GM12865 (cell line): ENCODE results near the gene RAD51AP1.
"Not testable (repeated sequence)": the region's sequence is repeated elsewhere in the genome, so short reads cannot be mapped to it uniquely, and the experiment has no call there.

Experiments
- DNase-seq: peaks from one replicate; pipeline ENCODE4 v3.0.0; 2010; ENCODE audit warnings: low read depth
- H3K4me3 ChIP-seq: 2 replicates; pipeline ENCODE4 v1.5.1; 2011; ENCODE audit warnings: mild to moderate bottlenecking, low read depth, low read length, control low read depth
- TF ChIP-seq, protein P1 (sequence below): IDR thresholded peaks from 2 replicates; pipeline ENCODE4 v1.5.1; 2011; ENCODE audit warnings: low read length, control low read depth, low read depth, inconsistent platforms; ENCODE audit not compliant: insufficient read depth; ENCODE audit errors: missing control alignments

The RAD51AP1 gene

GRCh38 chr12:4506430-4506829, 32.3 kb upstream of the RAD51AP1 start:
- H3K4me3 ChIP-seq = no peak overlapping the region
- TF ChIP-seq, protein P1, sequence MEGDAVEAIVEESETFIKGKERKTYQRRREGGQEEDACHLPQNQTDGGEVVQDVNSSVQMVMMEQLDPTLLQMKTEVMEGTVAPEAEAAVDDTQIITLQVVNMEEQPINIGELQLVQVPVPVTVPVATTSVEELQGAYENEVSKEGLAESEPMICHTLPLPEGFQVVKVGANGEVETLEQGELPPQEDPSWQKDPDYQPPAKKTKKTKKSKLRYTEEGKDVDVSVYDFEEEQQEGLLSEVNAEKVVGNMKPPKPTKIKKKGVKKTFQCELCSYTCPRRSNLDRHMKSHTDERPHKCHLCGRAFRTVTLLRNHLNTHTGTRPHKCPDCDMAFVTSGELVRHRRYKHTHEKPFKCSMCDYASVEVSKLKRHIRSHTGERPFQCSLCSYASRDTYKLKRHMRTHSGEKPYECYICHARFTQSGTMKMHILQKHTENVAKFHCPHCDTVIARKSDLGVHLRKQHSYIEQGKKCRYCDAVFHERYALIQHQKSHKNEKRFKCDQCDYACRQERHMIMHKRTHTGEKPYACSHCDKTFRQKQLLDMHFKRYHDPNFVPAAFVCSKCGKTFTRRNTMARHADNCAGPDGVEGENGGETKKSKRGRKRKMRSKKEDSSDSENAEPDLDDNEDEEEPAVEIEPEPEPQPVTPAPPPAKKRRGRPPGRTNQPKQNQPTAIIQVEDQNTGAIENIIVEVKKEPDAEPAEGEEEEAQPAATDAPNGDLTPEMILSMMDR = no peak
- no peak for DNase-seq

DNA sequence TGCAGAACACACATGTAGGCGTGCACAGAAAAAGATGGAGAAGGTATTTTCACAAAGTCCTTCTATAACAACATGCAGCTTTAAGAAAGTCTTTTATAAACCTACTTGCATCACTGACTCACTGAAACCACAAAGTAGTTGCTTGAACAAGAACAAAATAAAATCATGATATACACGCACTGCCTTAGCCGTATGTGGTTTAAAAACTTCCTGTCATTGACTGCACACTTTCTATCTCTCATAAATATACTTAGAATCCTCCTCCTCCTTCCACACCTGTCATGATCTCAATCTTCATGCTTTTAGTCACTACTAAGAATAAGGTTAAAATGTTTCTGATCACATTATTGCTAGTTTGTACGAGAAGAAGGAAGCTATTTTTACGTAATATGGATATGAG, 31.8 kb upstream of the RAD51AP1 start:
- peak; percentile 77 for DNase-seq
- H3K4me3 ChIP-seq = no peak overlapping the region
- TF ChIP-seq, protein P1 = no peak

GRCh38 chr12:4508503-4508902, 30.2 kb upstream of the RAD51AP1 start:
- not testable (repeated sequence) for H3K4me3 ChIP-seq, DNase-seq

DNA sequence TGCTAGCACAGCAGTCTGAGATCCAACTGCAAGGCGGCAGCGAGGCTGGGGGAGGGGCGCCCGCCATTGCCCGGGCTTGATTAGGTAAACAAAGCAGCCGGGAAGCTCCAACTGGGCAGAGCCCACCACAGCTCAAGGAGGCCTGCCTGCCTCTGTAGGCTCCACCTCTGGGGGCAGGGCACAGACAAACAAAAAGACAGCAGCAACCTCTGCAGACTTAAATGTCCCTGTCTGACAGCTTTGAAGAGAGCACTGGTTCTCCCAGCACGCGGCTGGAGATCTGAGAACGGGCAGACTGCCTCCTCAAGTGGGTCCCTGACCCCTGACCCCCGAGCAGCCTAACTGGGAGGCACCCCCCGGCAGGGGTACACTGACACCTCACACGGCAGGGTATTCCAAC, 29.4 kb upstream of the RAD51AP1 start:
- not testable (repeated sequence) for H3K4me3 ChIP-seq, DNase-seq

- no peak overlapping the region for H3K4me3 ChIP-seq
- no peak for DNase-seq
- TF ChIP-seq, protein P1 = no peak
These were observed 20.5 kb upstream of the RAD51AP1 start for GRCh38 chr12:4518106-4518728.

GRCh38 chr12:4523443-4523842, 15.2 kb upstream of the RAD51AP1 start:
- not testable (repeated sequence) for H3K4me3 ChIP-seq

DNA sequence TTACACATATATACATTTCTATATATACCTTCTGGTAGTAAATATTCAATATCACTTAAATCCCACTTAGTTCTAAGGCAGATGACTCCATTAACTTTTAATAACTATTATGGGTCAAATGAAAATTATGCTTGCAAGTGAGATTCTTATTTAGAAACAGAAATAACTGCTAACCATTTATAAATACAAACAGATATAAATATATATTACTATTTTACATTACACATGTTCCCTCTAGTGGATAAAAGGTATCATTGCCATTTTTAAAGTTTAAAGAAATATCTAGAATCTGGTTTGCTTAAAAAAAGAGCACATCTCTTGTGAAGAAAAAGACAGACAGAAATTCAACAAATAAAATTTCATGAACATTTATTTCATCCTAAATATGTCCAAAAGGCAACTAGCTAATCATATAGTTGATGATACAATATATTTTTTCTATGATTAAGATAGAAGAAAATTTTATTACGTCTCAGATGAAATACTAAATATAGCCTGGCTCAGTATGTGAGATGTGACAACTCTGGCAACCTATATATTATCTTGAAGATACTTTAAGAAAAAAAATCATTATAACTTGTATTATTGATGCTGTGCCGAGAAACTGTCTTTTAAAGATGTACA, 11.7 kb upstream of the RAD51AP1 start:
- TF ChIP-seq, protein P1 = peak; percentile 29
- DNase-seq = no peak
- no peak overlapping the region for H3K4me3 ChIP-seq

More at GRCh38 chr12:4523443-4523842, 15.2 kb upstream of the RAD51AP1 start:
- not testable (repeated sequence) for DNase-seq

DNA sequence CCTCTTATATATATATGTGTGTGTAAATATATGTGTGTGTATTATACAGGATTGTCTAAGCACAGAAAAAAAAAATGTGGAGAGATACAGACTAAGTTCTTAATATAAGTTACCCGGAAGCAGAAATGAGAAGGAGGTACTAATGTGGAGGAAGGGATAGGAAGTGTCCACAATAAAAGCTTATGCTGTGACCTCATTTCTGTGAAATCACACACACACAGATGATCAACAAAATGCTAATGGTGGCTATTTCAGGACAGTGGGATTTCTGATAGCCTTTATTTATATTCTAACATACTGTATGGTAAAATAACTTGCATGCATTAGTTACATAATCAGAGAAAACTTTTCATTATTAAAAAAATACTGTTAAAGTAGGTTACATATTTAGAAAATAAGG, 8.5 kb upstream of the RAD51AP1 start:
- TF ChIP-seq, protein P1 = no peak
- no peak for DNase-seq
- no peak overlapping the region for H3K4me3 ChIP-seq
